ENCODE results near the gene HPCA.
A peak's percentile ranks its signal among the peaks of the same experiment; 100 is the strongest.

Gene HPCA

GRCh38 chr1:32928285-32928684, 42.0 kb downstream of the HPCA start:
- no peak overlapping the region for H3K27ac ChIP-seq

GRCh38 chr1:32928715-32929114, 42.4 kb downstream of the HPCA start:
- no peak overlapping the region for H3K27ac ChIP-seq
- no peak for DNase-seq (ENCODE audit: low read depth, low spot score)

More at GRCh38 chr1:32928285-32928684, 42.0 kb downstream of the HPCA start:
- no peak for DNase-seq (ENCODE audit: low read depth, low spot score)

GRCh38 chr1:32929366-32929765, 43.1 kb downstream of the HPCA start:
- H3K27ac ChIP-seq = no peak overlapping the region

DNA sequence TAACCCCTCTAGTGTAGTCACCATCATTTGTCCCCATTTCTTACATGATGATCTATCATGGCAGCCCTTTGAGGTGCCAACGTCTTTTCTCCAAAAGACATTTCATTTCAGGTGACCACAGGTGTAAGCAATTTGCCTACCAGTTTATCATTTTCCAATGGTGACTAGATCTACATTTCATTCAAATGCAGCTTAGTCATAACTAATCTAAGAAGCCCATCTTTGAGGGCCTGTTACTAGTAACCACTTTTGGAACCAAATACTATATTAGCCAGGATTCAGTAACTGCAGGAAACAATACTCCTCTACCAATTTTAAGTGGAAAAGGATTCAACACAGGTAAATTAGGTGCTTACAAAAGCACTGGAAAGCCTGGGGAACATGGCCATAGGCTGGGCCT, 45.5 kb downstream of the HPCA start:
- H3K27ac ChIP-seq = no peak overlapping the region
- no peak for DNase-seq (ENCODE audit: low read depth, low spot score)

More at GRCh38 chr1:32929366-32929765, 43.1 kb downstream of the HPCA start:
- no peak for DNase-seq (ENCODE audit: low read depth, low spot score)

- no peak for DNase-seq (ENCODE audit: low read depth, low spot score)
- peak overlapping the region; percentile 54 for H3K27ac ChIP-seq
Observed at GRCh38 chr1:32933742-32934322, 47.5 kb downstream of the HPCA start.

- DNase-seq (ENCODE audit: low read depth, low spot score) = no peak
- peak overlapping the region; percentile 54 for H3K27ac ChIP-seq
Observed at GRCh38 chr1:32934535-32934934, 48.2 kb downstream of the HPCA start.

GRCh38 chr1:32937061-32937460, 50.8 kb downstream of the HPCA start:
- no peak for DNase-seq (ENCODE audit: low read depth, low spot score)
- peak overlapping the region; percentile 3 for H3K27ac ChIP-seq

DNA sequence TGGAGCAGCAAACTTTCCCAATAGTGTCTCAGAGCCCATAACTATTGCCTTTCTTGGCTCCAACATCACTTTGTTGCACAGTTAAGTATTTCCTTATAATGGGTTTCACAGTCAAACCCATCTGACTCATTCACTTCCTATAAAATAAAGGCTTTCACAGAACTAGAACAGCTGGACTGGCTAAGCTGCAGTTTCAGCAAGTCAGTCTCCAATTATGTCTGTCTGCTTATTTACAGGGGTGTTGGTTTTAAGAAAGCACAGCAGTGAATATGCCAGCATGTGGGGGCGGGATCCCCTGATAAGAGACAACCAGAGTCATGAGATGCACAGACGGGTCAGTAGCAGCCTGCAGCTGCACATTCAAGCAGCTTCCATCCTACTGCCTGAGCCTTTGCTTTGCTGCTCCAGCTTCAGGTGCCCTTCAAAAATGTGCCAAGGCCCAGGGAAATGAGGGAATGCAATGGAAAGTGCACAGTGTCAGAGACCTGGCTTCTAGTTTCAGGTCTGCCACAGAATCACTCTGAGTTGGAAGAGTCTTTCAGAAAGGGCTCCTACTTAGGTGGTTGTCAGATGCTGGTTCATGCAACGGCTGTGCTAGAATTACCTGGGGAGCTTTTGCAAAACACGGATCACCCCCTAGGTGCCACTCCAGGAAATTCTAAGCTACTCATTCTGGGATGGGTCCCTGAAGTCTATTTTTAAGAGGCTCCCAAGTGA, 53.5 kb downstream of the HPCA start:
- H3K27ac ChIP-seq = peak overlapping the region; percentile 80
- peak; percentile 91 for DNase-seq (ENCODE audit: low read depth, low spot score)

- no peak overlapping the region for H3K27ac ChIP-seq
- DNase-seq (ENCODE audit: low read depth, low spot score) = no peak
Observed at GRCh38 chr1:32944180-32944579, 57.9 kb downstream of the HPCA start.

Data from epithelial cell of prostate (primary cell).